ENCODE measurements around the gene AMER2.

AMER2 gene

DNA sequence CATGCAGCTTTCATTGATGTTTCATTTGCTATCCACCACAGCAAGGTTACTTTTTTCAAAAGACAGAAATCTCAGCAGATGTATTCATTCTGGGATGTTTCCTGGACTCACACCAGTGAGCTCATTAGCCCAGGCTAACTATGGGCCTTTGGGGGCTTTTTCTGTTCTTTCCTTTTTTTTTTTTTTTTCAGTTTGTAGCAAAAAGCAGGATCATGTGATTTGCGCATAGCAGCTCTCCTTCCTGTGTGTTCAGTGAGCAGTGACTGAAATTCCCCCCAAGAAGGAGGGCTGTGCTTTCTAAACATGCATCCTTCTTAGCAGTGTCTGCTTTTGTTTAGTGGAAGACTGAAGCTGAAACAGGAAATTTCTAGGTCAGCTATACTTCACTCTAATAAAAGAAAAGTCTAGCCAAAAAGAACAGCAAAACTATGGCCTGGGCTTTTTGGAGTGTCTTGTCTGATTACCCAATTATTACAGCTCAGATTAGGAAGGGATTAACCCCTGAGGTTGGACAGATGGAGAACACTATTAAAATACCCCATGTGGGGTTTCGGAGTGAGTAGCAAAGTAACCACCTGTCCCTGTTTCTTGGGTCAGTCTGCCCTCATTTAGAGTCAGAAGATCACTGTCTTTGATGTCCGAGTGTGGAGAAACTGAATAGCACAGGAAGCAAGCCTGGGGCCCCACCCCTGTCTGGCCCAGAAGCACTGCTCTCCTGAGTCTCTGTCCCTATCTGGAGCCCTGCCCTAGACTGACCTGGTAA, 8.9 kb upstream of the AMER2 start:
- DNase-seq (ENCODE audit: low spot score), result no peak

GRCh38 chr13:25179832-25180774, 8.0 kb upstream of the AMER2 start:
- no peak for DNase-seq (ENCODE audit: low spot score)

- no peak for DNase-seq (ENCODE audit: low spot score)
Observed at GRCh38 chr13:25179011-25179410, 6.9 kb upstream of the AMER2 start.

- no peak for DNase-seq (ENCODE audit: low spot score)
Observed at GRCh38 chr13:25178070-25178469, 6.0 kb upstream of the AMER2 start.

DNA sequence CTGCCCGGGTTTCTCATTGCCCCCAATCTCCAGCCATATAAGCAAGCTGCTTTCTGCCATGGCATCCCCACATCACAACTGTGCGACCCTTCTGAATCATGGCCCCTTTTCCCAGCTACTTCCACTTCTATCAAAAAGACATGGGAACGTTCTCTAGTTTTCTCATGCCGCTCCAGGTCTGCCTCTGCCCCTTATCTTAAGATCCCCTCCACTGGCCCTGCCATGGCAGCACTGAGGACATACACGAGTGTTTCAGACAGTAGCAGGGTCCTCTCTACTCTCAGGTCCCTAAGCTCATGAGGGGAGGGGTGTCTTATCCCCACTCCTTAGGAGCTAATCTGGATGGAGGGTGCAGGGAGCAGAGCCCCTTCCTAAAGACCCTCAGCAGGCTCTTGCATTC, 5.5 kb upstream of the AMER2 start:
- no peak for DNase-seq (ENCODE audit: low spot score)

DNA sequence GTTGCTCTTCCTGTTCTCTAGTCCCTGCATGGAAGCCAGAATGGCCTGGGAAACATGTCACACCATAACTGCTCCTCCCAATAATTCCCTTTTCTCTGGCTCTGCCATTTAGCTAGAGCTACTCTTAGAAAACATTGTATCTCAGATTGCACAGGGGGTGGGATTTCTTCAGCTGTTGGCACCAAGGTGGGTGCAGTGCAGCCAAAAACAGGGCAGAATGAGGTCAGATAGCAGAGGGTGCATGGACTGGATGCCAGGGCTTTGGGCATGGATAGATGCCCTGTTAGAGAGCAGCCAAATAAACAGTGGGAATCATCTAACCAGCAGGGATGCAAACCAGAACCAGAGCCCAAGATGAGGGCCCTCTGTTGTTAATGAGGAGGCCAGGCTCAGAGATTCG, 4.9 kb upstream of the AMER2 start:
- no peak for DNase-seq (ENCODE audit: low spot score)

DNA sequence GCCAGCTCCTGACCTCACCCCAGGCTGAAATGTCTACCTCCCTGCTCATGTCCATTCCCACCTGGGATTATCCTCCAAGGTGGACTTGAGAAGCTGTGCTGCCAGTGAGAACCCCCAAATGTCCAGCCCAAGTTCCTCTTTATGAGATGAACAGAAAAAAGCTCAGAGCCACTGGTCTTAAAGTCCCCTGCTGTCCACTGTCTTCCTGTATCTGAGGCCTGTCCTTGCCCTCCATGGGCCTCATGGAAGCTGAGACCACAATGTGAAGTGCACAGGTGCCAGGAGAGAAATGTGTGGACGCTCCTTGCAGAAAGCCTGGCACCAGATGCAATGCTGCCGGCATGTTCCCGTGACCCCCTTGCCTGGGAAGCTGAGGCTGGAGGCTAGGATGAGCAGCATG, 3.3 kb upstream of the AMER2 start:
- no peak for DNase-seq (ENCODE audit: low spot score)

GRCh38 chr13:25175026-25175425, 2.9 kb upstream of the AMER2 start:
- DNase-seq (ENCODE audit: low spot score), result no peak

GRCh38 chr13:25174304-25174703, 2.2 kb upstream of the AMER2 start:
- DNase-seq (ENCODE audit: low spot score), result no peak

GRCh38 chr13:25172303-25172630, 179 bp upstream of the AMER2 start:
- DNase-seq (ENCODE audit: low spot score), result no peak

DNA sequence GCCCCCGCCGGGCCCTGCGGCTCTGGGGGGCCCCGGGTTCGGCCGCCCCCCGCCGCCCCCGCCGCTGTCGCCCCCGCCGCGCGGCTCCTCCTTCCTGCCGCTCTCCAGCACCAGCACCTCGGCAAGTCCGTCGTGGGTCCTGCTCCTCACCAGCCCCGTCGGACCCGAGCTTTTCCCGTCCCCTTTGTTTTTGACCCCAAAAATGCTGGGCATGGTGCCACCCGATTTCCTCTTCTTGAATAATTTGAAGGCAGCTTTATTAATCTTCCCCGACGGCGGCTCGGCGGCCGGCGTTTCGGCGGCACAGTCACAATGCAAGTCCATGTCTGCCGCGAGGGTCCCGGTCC, 945 bp downstream of the AMER2 start:
- DNase-seq (ENCODE audit: low spot score), result no peak

- no peak for DNase-seq (ENCODE audit: low spot score)
Observed at GRCh38 chr13:25170554-25171111, 1.5 kb downstream of the AMER2 start.

DNA sequence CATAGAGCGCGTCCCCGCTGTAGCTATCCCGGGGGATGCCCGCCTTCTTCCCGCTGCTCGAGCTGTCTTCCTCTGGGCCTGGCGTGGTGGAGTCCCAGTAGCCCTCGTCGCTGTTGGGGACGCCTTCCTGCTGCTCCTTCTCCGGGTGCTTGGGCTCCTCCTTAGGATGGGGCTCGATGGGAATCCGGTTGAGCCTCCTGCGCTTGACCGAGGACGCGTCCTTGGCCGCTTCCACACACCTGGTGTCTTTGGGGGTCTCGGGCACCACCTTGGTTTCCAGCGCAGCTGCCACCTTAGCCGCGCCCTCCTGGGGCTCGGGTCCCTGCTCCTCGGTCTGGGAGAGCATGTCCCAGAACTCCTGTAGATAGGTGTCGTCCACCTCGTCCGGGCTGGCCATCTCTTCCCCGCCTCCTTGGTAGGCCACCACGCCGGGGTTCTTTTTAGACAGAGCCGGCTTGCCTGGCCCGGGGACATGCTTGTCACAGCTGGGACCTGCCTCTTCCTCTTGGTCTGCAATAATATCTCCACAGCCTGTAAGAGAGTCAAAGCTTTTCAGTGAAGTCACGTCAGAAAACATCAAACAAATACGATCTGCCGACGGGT, 2.0 kb downstream of the AMER2 start:
- DNase-seq (ENCODE audit: low spot score), result no peak

DNA sequence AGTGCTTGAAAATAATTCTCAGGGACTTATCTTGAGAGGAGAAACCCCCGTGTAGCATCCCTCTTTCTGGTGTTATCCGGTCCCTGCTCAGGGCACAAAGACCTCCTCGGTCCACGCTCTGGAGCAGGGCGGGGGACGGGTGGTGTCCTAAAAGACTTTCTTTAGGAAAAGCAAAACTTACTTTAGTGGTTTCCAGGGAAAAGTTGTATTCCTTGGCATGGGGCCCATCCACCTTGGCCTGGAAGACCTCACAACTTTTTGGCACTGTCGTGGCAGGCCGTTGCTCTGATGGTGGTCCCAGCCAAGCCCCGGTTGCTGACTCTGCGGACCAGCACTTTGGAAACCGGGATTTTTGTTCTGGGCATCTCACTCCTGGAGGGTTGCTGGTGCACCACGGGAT, 2.7 kb downstream of the AMER2 start:
- no peak for DNase-seq (ENCODE audit: low spot score)

DNA sequence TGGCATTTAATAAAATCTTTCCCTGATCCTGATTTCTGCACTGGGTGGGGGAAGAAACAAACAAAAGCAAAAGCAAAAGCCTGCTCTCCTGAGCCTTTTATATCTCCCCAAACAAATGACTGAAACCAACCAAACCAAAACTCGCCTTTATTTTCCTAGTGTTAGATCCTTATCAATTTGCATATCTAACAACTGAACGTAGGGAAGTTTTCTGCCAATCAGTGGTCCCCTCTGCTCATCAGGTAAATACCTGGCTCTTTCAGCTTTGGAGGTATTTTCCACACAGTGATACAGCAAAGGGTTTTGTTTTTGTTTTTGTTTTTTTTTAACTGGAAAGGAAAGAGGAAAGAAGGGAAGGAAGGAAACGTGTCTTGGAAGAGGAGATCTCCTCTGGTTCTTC, 3.3 kb downstream of the AMER2 start:
- DNase-seq (ENCODE audit: low spot score), result no peak

DNA sequence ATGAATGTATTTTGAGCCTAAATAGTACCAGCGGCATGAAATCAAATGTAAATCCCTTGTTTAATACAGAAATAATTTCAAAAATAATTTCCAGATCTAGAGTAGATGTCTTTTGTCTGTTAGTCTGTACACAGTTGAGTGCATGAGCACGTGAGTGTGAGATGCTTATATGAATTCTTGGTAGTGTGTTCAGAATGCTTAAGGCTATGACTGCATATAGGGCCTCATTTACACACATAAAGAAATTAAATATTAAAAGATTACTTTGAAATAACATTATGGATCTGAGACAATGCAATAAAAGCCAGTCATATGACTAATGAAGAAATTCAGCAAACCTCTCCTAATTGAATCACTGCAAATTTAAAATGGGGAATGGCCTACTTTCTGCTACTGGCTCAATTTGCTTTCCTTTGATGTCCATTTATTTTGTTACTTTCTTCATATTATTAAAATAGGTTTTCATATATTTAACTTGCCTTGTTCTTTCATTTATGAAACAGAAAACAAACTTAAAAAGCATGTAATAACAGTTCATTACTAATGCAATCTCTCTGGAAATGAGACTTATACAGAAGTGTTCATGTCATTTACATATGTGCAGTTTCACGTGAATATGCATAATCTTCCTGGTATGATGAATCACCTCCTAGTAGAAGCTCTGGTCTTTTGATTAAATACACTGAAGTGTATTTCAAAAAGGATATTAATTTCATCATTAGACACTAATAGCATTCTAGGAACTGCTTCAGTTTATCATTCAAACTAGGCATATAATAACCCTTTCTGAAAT, 4.5 kb downstream of the AMER2 start:
- no peak for DNase-seq (ENCODE audit: low spot score)

DNA sequence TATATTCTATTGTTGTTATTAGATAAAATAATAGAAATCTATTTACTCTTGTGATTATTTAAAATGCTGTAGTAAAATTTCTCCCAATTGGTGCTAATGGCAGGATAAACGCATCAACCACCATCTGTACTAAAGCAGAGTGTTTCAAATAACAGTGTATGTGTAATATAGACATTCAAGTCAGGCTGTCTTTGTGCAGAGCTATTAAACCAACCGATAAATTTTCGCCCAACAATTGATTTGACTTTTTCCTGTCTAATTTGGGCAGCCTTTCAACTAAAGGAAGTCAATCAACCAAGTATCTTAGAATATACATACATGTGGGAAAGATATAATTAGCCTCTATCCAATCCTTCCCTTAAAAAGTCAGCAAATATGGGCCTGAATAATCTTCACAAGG, 5.8 kb downstream of the AMER2 start:
- no peak for DNase-seq (ENCODE audit: low spot score)

DNA sequence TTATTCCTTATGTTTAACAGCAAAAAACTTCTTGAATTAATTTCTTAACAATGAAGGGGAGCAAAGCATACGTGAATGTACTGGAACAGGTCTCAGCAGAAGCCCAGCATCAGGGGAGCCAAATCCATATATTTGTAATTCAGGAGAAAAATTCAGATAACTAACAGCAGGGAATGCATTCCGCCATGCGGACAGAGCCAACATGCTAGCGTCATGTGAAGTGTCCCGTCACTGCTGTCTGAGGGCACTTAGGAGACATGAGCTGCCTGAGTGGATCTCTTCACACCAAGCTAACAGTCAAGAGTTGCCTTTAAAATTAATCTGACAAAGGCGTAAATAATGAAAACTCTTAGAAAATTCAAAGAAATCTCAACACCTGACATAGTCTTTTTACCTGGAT, 6.4 kb downstream of the AMER2 start:
- DNase-seq (ENCODE audit: low spot score), result no peak

DNA sequence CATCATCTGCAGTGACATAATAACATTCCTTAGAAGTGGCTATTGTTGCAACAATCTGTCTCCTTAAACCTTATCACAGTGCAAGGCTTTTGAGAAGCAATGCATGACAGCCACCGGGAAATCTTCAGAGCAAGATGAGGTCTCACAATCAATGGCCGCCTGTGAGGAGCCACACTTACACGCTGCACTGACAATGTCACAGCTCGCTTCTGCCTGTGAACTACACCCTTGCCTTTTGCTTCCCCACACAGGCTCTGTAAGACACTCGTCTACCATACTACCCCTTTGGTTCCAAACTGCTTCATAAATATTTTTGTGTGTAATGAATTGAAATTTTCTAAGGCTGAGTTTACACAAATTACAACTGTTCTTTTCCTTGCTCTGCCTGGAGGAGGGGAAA, 6.9 kb downstream of the AMER2 start:
- DNase-seq (ENCODE audit: low spot score), result peak; percentile 4

DNA sequence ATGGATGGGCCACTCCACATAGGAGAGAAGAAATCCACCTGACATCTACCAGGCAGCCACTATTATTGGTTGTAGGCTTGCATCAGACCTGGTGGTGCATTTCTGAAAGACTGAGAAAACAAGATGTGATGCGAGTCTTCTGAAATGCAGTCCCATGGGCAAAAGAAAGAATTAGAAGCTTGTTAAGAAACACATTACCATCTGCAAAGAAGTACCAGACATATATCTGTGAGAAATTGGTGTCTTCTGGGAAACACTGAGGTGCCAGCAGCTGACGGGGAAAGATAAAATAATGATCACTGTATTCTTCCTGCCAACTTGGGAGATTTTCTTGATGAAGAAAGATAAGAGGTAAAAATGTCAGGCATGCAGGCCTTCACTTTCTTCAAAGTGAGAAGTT, 14.4 kb downstream of the AMER2 start:
- no peak for DNase-seq (ENCODE audit: low spot score)

- no peak for DNase-seq (ENCODE audit: low spot score)
Observed at GRCh38 chr13:25153736-25154135, 18.4 kb downstream of the AMER2 start.

- DNase-seq (ENCODE audit: low spot score), result no peak
Observed at GRCh38 chr13:25151626-25152195, 20.4 kb downstream of the AMER2 start.

Data from activated CD4-positive, alpha-beta T cell treated with anti-CD3 and anti-CD28 coated beads, Interleukin-2, Interleukin-4, amounts not matched to agents 100 ng/mL and 50 ng/mL, durations not matched to agents 16 hours and 8 hours (primary cell).